ENCODE results near the gene STK17A.

Gene STK17A

GRCh38 chr7:43637114-43637806 lies 54.4 kb downstream of the STK17A start:
- DNase-seq, result no peak

GRCh38 chr7:43639858-43640491 lies 57.1 kb downstream of the STK17A start:
- peak; percentile 63 for DNase-seq

DNA sequence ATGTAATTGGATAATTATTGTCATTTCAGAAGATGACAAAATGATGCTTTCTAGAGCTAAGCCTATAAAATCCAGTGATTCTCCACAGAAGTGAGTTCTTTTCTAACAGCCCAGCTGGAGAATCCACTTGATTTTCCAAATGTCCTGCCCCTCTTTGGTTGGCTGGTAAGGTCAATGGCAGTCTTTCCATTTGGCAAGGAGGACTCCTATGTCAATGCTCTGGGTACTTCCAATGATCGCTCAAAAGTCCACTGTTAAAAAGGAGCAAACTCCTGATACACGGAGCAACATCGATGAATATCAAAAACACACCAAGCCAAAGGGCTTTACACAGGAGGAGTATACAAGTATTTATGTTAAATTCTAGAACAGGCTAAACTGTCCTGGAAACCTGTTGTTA lies 57.8 kb downstream of the STK17A start:
- no peak for DNase-seq

GRCh38 chr7:43642897-43643630 lies 60.2 kb downstream of the STK17A start:
- no peak for DNase-seq

- no peak for DNase-seq
Measured at GRCh38 chr7:43643846-43644245, 60.9 kb downstream of the STK17A start.

DNA sequence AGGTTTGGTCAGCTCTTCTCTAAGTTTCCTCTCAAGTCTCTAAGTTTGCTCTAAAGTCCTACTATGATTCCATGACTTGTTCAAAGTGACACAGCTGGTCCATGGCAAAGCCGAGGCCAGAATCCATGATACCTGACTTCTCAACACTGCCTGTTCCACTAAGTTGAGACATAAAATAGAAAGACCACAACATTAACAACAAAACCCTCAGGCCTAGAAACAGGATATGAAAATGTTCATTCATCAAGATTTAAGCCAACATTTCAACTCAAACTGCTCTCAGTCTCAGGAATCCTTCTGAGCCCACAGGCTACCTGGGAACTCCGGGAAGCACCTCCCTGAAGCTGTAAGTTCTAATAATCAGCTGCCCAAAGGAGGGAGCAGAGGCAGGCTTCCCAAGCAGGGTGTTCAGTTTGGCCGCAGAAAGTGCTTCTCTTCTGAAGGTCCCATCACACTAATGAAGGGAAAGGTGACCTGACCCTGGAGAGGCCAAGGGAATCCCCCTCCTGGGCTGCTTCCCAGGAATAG lies 62.9 kb downstream of the STK17A start:
- DNase-seq, result no peak

DNA sequence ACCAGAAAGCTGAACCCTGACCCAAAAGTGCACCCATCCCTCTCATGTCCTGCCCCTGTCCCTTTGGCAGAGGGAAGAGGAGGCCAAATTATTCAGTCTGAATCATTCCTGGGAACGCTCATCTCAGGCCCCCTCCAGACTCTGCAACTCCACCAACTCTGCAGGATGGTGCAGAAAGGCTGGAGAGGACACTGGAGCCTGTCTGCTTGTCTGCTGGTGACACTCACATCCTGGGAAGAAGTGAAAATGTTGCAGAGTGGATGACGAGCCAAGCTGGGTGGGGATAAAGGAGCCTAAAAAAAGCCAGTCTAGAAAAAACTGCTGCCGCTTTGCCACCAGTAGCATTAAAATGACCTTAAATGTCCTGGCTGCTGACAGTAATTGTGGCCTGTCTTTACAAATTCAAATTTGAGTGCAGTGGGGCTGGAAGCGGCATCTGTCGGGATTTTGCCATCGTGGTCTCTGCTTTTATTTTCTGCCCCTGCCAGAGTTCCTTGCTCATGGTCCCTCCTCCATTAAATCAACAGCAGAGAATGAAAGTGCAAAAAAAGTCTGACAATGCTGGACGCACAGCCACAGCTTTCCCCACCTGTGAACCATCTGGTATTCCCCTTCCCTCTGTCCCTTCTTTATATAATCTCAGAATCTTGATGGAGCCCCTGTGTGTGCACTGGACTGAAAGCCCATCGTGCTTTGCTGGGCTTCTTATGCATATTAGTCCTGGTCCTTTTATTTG lies 63.9 kb downstream of the STK17A start:
- no peak for DNase-seq

DNA sequence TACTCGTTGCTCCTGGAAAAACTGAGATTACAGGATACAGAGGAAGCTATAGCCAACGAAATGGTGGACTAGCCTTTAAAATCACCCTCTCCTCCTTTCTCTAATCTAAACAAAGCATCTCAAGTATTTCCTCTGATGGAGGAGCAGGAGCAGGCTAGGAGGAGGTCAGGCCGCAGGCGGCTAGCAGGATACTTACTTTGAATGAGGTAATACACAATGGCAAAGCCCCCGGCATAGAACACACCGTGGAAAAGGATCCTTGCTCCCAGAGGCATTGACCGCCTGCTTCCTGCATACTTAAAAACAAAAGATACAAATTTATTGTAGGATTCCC lies 64.4 kb downstream of the STK17A start:
- peak; percentile 23 for DNase-seq

GRCh38 chr7:43647673-43648472 lies 65.0 kb downstream of the STK17A start:
- no peak for DNase-seq

GRCh38 chr7:43648473-43649406 lies 65.8 kb downstream of the STK17A start:
- DNase-seq, result no peak

DNA sequence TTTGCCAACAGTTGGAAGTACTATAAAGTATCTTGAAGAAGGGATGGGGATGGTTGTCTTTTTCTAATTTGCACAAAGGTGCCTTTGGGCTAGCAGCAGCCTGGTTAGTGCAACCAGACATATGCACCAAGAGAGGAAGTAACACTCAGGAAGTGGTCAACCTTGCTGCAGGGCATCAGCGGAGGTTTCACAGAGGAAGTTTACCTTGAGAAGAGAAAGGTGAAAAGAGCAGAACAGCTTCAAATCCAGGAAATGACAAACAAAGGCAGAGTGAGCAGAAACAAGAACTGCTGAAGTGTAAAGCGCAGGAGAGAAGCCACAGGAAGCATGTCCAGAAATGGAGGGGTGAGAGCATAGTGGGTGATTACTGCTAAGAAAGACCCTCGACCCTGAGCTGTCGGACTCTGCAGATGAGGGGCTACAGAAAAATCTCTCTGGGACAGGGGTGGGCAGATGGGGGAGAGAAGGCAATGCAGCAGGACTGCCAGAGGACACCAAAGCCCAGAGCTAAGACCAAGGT lies 66.9 kb downstream of the STK17A start:
- DNase-seq, result no peak

DNA sequence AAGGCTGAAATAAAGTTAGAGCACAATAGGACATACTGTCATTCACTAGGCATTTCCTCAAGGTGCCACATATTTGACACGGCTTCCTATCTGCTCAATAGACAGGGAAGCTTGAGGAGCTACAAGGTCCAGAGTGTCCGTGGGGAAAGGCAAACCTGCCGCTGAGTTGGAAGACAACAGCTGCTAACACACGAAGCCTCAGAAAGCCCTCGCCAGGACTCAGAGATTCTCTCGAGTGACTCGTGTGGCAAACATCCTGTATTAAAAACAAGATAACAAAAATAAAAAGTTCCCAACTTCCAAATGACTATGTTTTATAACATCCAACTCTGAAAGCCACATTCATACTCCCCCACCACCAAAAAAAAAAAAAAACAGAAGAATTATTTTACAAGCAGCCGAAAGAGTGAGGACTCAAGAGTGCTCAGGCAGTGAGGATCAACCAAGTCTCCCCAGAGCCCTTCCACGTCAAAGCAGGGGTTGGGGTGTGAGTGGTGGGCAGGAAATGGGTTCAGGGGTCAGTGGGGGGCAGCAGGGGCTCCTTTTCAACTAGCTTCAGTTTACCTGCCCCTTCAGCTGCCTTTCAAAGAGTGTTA lies 67.6 kb downstream of the STK17A start:
- DNase-seq, result no peak

GRCh38 chr7:43652364-43652763 lies 69.5 kb downstream of the STK17A start:
- no peak for DNase-seq

GRCh38 chr7:43653466-43653865 lies 70.6 kb downstream of the STK17A start:
- DNase-seq, result no peak

DNA sequence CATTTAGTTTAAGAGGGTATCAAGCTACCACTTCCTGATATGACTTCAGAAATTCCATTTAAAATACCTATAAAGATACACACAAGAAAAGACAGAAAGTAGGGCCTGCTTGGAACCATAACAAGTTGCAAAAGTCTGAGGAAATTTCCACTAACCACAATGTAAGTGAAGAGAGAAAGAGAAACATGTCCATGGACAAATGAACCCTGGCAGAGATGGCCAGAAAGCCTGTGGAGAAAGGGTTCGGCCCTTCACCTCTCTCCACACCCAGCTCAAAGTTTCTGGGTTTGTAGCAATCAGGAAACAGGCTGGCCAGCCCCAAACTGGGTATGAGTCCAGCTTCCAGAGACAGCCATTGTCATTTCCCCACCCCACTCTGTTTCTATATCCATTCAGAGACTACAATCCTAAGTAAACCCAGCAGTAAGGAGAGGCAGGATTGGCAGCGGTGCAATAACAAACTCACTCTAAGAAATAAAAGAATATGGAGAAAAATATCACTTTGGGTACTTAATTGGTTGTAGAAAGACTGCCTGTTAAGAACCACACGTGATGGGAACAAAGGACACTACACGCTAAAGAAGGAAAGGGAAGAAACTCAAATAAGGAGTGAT lies 71.1 kb downstream of the STK17A start:
- no peak for DNase-seq

- DNase-seq, result no peak
Measured at GRCh38 chr7:43655584-43655983, 72.7 kb downstream of the STK17A start.

DNA sequence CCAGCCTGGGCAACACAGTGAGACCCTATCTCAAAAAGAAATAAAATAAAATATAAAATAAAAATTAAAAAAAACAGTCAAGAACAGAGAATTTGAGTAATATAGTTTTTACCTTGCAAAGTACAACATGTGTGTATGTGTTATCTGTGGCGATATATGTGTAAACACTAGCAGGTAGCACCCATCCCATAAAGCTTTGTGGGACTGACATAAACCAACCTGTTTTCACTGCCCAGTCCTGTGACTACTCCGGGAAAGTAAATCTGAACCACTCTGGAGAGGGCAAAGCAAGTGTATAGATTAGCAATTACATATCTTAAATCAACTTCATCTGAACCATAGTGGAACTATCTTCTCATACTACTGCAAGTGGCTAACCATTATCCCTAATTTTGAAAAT lies 74.1 kb downstream of the STK17A start:
- no peak for DNase-seq

- no peak for DNase-seq
Measured at GRCh38 chr7:43658718-43659548, 76.0 kb downstream of the STK17A start.

GRCh38 chr7:43659549-43659896 lies 76.6 kb downstream of the STK17A start:
- DNase-seq, result no peak

Measured in NCI-H2227 treated with DMSO at 0.1 percent for 48 hours (cell line).